C4-2B (cell line): ENCODE data around the gene EPN1.

Experiments
- CTCF ChIP-seq: fragments of 450-650 bp; conservative IDR thresholded peaks from 2 replicates; pipeline ENCODE4 v1.5.1; 2017; ENCODE audit warnings: mild to moderate bottlenecking
- ZFX ChIP-seq: fragments of 450-650 bp; IDR thresholded peaks from 2 replicates; pipeline ENCODE4 v1.6.1; 2017

- TF ChIP-seq CTCF = no peak
- TF ChIP-seq ZFX = no peak
These were observed 30.0 kb upstream of the EPN1 start for GRCh38 chr19:55644842-55645511.
